Ishikawa (cell line): Measurements from ENCODE around the gene RAET1G.

Experiments used
- EP300 ChIP-seq: IDR thresholded peaks from 2 replicates; pipeline ENCODE4 v1.6.1; 2012; ENCODE audit warnings: borderline replicate concordance
- FOXM1 ChIP-seq: IDR thresholded peaks from 2 replicates; pipeline ENCODE4 v1.6.1; 2012; ENCODE audit warnings: low read depth, borderline replicate concordance
- RAD21 ChIP-seq: IDR thresholded peaks from 2 replicates; pipeline ENCODE4 v1.6.1; 2012; ENCODE audit warnings: low read depth
- TAF1 ChIP-seq: IDR thresholded peaks from 2 replicates; pipeline ENCODE4 v1.6.1; 2012; ENCODE audit warnings: low read depth, mild to moderate bottlenecking
- TEAD4 ChIP-seq: IDR thresholded peaks from 2 replicates; pipeline ENCODE4 v1.6.1; 2012
- YY1 ChIP-seq: IDR thresholded peaks from 2 replicates; pipeline ENCODE4 v1.6.1; 2012; ENCODE audit warnings: low read depth
- ZBTB7A ChIP-seq: IDR thresholded peaks from 2 replicates; pipeline ENCODE4 v1.6.1; 2012; ENCODE audit warnings: low read depth
- TF ChIP-seq, protein P1 (sequence below): IDR thresholded peaks from 2 replicates; pipeline ENCODE4 v1.6.1; 2012; ENCODE audit warnings: low read depth, mild to moderate bottlenecking
- TF ChIP-seq, protein P2 (sequence below): IDR thresholded peaks from 2 replicates; pipeline ENCODE4 v1.6.1; 2012
- TF ChIP-seq, protein P3 (sequence below): IDR thresholded peaks from 2 replicates; pipeline ENCODE4 v1.6.1; 2012

DNA sequence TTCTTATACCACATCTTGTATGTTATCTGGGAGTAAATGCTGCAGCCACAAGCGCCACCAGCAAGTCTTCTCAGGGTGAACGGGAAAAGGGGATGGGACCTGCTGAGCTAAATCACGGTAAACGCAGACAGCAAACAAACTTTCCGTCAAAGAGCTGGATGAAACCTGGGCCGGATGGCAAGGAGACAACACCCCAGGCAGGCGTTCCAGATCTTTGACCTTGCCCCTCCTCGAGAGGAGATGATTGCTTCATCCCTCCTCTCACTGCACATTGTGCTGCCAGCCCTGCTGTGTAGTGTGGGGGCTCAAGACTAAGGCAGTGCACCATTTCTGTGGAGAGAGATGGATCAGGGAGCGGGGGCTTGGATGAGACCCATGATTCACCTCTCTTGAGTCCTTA lies 34.8 kb downstream of the RAET1G start:
- TF ChIP-seq, protein P1, sequence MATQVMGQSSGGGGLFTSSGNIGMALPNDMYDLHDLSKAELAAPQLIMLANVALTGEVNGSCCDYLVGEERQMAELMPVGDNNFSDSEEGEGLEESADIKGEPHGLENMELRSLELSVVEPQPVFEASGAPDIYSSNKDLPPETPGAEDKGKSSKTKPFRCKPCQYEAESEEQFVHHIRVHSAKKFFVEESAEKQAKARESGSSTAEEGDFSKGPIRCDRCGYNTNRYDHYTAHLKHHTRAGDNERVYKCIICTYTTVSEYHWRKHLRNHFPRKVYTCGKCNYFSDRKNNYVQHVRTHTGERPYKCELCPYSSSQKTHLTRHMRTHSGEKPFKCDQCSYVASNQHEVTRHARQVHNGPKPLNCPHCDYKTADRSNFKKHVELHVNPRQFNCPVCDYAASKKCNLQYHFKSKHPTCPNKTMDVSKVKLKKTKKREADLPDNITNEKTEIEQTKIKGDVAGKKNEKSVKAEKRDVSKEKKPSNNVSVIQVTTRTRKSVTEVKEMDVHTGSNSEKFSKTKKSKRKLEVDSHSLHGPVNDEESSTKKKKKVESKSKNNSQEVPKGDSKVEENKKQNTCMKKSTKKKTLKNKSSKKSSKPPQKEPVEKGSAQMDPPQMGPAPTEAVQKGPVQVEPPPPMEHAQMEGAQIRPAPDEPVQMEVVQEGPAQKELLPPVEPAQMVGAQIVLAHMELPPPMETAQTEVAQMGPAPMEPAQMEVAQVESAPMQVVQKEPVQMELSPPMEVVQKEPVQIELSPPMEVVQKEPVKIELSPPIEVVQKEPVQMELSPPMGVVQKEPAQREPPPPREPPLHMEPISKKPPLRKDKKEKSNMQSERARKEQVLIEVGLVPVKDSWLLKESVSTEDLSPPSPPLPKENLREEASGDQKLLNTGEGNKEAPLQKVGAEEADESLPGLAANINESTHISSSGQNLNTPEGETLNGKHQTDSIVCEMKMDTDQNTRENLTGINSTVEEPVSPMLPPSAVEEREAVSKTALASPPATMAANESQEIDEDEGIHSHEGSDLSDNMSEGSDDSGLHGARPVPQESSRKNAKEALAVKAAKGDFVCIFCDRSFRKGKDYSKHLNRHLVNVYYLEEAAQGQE = no peak
- TF ChIP-seq RAD21 (no peak), EP300 (no peak), TEAD4 (no peak), TAF1 (no peak), ZBTB7A (no peak), YY1 (no peak), FOXM1 (no peak)
- TF ChIP-seq, protein P2, sequence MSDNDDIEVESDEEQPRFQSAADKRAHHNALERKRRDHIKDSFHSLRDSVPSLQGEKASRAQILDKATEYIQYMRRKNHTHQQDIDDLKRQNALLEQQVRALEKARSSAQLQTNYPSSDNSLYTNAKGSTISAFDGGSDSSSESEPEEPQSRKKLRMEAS = no peak
- TF ChIP-seq, protein P3, sequence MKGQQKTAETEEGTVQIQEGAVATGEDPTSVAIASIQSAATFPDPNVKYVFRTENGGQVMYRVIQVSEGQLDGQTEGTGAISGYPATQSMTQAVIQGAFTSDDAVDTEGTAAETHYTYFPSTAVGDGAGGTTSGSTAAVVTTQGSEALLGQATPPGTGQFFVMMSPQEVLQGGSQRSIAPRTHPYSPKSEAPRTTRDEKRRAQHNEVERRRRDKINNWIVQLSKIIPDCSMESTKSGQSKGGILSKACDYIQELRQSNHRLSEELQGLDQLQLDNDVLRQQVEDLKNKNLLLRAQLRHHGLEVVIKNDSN = no peak
